ENCODE measurements around the gene THOP1.

THOP1 gene

DNA sequence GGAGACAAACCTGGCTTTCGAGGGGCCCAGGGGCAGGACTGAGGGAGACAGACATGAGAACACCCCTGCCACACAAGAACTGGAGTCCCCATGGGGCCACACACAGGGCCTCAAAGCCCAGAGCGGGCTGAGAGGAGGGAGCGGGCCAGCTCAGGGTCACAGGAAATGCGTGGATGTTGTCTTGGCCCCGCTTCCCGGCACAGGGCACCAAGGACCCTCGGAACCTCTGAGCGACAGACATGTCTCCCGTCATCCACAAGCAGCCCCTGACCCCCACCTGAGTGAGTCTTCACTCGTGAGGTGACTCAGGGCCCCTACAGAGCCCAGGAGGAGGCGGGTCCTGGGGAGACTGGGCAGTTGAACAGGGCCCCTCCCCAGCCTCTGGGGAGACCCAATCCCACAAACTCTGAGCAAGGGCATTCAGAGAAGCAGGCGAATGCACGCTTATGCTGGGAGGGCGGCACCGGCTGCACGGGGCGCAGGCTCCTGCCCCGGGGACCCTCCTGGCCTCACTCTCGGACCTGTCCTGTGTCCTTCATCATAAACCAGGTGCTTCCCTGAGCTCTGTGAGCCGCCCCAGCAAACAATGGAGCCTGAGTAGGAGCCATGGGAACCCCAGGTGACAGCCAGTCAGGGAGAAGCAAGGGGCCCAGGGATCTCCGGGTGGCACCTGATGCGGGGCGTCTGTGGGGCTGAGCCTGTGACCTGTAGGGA lies 22.4 kb upstream of the THOP1 start:
- no peak for DNase-seq

DNA sequence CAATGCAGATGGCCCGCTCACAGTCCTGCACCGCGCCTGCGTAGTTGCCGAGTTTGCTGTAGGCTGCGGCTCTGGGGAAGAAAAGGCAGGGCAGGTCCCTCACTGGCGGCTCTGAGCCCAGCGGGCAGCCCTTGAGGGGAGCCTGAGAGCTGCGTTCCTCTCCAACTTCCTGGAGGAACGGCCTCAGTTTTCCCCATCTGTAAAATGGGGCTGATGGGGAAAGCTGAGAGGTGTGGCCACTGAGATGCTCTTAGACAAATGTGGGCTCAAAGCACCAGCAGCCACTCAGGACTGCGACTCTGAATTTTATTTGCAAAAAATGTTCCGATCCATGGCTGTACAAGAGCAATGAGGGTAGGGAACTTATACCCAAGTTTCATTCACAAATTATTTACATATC lies 21.6 kb upstream of the THOP1 start:
- no peak for DNase-seq

GRCh38 chr19:2764945-2765344 lies 20.4 kb upstream of the THOP1 start:
- no peak for DNase-seq

- no peak for DNase-seq
Measured at GRCh38 chr19:2765376-2765775, 19.9 kb upstream of the THOP1 start.

- no peak for DNase-seq
Measured at GRCh38 chr19:2766594-2767372, 18.5 kb upstream of the THOP1 start.

DNA sequence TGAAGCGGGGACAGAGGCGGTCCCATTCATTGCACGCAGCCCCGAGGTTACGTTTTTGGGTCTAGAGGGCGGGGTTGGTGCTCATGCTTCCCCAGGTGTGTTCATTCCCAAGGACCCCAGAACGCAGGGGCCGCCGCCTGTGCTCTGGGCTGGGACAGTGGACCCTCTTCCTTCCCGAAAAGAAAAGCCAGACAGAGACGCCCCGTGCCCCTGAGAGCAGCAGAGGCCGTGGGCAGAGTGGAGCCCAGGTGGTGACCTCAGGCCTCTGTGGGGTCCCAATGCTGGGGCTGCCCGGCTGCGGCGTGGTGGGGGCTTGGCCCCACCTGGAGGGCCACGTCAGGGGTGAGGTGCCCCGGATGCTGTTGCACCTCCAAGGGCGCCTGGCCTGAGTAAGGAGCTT lies 17.6 kb upstream of the THOP1 start:
- no peak for DNase-seq

DNA sequence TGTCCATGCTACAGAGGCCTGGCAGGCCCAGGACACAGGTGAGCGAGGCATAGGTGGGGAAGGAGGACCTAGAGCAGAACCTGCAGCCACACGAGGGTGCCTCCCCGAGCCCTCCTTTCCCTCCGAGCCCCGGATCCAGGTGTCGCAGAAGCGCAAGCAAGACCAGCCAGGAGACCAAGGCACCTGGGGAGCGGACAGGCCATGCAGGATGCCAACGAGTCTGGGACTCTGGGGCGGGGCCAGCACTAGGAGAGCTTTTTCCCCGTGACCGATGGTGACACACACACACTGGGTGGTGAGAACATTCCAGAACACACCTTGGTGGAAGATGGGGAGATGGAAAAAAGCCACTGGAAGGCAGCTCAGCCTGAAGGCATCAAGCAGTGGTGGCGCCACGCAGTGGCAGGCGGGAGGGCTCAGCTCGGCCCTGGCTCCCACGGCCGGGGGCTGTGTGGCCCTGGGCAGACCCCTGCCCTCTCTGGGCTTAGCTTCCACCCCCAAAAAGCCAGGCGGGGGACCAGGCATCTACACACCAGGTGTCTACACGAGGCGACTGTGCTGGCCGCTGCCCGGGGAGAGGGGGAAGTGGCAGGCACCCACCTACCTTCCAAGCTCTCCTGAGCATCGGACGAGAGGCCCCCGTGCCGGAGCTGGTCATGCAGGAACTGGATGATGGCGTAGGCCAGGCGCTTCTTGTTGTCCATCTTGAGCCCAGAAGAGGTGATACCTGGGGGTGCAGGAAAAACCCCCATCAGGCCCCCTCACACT lies 16.8 kb upstream of the THOP1 start:
- DNase-seq = no peak

- no peak for DNase-seq
Measured at GRCh38 chr19:2769218-2769617, 16.1 kb upstream of the THOP1 start.

- DNase-seq = no peak
Measured at GRCh38 chr19:2770055-2771013, 15.0 kb upstream of the THOP1 start.

DNA sequence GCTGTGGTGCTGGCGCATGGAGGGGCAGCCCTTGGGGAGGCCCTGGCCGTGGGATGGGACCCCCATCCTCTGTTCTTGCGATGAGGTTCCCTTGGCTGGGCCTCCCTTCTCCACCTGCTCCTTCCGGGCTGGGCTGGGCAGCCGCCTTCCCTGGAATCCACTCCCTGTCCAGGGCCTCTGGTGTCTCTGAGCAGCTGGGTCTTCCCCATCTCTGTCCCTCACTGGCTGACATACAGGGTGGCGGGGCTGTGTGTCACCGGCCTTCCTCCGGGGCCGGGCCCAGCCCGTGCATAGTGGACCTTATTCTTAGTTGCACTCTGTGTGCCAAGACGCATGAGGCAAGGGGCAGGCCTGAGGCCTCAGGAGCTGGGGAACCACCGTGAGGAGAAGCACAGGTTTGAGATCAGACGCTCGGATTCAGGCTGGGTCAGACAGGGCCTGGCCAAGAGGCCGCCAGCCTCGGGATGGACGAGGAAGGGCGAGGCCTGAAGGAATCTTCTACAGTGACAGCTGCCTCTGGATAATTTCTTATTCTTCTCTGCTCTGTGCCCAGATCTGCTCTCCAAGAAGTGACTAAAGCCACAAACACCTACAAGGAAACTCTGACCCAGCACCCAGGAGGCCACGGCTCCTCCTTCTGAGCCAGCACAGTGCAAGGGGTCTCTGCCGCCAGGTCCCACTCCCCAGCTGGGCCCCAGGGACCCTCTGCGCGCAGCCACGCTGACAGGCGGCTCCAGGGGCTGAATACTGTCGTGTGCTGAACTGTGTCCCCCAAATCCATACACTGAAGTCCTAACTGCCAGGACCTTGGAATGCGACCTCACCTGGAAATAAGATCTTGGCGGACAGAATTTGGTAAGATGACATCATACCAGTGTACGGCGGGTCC lies 13.3 kb upstream of the THOP1 start:
- DNase-seq = no peak

GRCh38 chr19:2774083-2774679 lies 11.1 kb upstream of the THOP1 start:
- DNase-seq = no peak

DNA sequence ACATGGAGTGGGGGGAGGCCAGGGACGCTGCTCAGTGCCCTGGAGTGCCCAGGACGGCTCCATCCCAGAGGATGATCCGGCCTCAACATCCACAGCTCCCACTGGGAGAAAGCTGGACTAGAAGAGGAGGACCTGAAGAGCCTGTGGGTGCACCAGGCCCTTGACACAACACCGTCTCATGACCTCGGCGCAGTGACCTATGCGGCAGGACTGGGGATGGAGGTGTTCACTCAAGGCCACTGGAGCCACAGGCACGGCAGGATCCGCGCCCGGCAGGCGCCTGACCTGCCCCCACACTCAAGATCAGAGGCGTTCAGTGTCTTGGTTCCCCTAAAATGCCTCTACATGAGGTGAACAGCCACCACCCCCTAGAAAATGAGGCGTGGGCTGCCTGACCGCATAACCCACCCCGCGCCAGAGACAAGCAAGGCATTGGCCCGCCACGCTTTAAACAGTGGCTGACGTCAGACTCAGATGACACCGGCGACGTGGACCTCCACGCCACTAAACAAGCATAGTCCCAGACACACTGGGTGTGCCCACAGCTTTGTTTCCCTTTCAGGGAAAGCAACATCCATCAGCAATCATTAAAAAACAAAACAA lies 10.2 kb upstream of the THOP1 start:
- no peak for DNase-seq

DNA sequence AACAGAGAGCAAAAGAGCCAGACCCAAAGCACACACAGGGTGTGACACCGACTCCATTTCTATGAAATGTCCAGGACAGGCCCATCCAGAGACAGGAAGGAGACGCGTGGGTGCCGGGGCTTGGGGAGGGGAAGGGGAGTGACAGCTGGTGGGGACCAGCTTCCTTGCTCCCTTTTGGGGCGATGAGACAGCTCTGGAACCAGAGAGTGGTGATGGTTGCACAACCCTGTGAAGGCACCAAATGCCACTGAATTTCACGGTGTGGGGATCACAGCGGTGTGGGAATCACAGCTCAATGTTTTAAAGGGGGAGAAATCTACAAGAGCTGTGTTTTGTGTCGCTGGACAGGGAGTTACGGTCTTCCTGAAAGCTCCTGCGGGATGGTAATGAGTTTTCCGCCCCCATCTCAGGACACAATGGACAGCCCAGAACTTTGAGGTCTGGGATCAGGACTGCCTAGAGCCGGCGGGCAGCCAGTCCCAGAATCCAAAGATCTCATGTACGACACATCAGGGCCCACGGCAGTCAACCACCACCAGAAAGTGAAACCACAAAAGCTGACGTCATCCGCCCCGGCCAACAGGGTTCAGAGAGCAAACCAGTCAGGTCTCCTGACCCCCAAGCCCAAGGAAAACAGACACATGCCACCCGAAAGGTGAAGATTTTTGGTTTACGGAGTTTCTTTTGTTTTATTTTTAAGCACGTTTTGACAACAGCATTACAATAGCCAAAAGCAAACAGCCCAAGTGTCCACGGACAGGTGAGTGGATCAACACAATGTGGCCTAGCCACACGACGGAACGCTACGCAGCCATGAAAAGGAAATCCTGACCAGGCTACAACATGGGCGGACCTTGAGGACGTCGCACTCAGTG lies 9.5 kb upstream of the THOP1 start:
- peak; percentile 40 for DNase-seq

- DNase-seq = no peak
Measured at GRCh38 chr19:2777952-2778683, 7.2 kb upstream of the THOP1 start.

DNA sequence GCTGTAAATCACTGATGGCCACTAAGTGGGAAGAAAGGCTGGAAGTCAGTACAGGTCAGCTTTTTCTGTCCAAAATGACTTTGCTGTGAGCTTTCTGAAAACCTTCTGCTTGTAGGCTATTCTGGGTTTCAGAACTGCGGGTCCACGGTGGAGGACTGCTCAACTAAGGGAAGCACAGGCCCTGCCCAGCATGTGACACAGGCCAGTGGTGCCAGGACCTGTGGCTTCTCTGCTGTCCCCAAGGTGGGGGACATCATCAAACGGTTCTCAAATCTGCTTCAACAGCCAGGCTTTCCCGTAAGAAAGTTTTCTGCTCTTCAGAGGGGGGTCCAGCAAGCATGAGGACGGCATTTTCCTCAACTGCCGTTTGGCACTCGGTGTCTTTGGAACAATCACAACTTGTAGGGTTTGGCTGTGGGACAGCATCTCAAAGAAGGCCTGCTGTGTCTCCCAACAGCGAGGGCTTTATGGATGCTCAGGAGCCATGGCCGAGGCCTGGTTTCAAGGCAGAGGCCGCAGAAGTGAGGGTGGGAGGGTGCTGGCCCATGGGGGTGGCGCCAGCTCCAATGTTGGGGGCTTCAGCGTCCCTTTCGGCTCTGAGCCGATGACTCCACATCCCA lies 6.1 kb upstream of the THOP1 start:
- no peak for DNase-seq

- no peak for DNase-seq
Measured at GRCh38 chr19:2780284-2780683, 5.0 kb upstream of the THOP1 start.

DNA sequence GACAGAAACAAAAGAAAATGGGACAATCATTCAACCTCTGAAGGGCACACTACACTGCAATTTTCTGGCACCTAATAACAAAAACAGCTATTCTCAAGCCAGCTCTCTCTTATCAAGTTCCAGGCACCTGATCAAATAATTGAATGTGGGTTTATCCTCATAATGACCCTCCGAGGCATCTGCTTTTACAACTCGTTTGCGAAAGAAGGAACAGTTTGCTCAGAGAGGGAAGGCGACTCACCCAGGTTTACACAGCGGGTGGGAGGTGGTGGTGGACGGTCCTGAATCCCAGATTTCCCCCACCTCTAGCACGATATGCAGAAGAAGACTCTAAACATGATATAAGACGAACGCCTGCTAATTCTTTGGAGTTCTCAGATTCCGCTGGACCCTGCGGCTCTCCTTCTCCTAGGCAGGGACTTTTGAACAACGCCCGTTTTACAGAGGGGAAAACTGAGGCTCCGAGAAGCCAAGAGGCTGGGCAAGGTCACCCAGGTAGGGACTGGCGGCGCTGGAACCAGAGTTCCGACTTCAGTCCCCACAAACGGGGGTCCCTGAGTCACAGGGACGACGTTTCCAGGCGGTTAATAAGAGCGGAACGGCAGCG lies 2.9 kb upstream of the THOP1 start:
- DNase-seq = no peak
